SKM-1 (cell line): ENCODE results near the gene TAS1R2.
"Not testable (repeated sequence)": the region's sequence is repeated elsewhere in the genome, so short reads cannot be mapped to it uniquely, and the experiment has no call there.

Experiments used
- DNase-seq: peaks from one replicate; lab custom pipeline; 2025; ENCODE audit not compliant: unreplicated experiment; lab: John Stamatoyannopoulos, UW

The TAS1R2 gene

DNA sequence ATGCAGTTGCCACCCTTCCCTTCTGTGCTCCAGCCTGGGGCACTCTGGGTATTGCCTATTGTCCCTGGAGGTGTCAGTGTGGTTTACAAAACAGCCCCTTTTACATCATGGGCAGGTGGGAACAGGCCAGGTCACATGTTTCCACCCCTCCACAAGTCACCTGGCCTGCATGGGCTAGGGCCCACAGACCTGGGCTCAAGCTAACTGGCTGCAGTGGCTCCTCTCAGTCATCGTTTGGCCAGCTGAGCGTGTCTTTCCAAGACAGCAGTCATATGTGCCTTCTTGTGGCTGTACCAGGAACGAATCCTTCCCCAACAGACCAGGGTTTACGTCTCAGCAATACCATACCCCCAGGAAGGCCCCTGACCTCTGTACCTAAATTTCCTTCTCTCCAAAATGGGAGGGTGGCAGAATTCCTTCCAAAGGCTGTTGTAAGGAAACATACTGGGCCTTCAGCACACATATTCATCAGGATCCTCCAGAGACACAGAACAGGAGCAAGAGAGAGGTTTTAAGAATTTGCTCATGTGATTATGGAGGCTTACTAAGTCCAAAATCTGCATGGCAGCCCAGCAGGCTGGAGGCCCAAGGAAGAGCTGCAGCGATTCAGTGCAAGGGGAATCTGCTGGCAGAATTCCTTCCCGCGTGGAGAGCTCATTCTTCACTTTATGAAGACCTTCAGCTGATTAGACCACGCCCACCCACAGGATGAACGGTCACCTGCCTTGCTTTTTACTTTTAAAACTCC lies 10.6 kb upstream of the TAS1R2 start:
- no peak for DNase-seq

- DNase-seq, result no peak
These were observed 9.5 kb upstream of the TAS1R2 start for GRCh38 chr1:18868801-18869424.

DNA sequence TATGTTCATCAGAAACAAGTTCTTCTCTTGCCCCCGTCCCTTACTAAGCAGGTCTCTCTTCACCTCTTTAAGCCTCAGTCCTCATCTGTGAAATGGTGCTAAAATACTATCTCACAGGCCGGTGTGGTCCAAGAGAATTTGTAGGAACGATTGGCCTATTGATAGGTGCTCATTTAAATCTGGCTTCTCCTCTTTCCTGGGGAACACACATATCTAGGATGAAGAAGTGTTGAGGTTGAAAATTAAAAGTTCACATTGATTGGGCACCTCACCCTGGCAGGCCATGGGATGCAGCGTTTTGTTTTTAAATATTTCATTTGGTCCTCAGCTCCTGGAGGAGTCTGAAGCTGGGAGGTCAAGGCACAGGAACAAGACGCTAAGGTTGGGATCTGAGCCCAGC lies 8.9 kb upstream of the TAS1R2 start:
- no peak for DNase-seq

- DNase-seq, result no peak
These were observed 7.4 kb upstream of the TAS1R2 start for GRCh38 chr1:18866846-18867245.

- no peak for DNase-seq
These were observed 6.9 kb upstream of the TAS1R2 start for GRCh38 chr1:18866314-18866713.

DNA sequence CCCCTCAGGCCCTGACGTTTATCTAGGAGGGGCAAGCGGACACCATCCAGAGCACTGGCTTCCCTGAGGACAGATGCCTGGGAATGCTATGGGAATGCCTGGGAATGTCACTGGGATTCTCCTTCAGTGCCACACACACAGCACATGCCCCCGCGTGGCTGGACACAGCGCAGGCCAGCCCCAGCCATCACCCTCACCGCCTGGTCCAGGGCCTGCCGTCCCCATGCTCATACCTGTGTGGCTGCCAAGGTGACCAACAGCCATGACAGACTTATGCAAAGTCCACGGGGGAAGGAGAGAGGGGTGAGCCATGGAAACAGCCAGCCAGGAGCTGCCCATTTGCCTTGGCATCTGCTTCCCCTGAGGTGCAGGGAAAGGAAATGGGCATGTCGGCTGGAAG lies 5.7 kb upstream of the TAS1R2 start:
- DNase-seq, result no peak

DNA sequence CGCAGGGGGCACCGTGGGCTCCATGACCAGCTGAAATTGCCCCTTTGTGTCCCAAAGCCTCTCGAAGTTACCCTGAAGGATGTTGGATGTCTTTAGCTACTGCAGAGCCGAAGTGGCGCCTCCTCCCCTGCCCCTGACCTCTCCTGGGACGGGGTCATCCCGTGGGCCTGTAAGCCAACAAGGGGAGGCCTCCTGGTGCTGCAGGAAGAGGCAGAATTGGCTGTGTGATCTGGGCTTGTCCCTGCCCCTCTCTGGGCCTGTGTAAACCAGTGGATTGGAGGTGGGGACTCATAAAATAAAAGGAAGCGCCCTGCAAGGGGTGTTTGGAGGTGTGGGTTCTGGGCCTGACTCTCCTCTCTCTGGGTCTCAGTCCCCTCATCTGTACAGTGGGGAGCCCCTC lies 2.1 kb upstream of the TAS1R2 start:
- no peak for DNase-seq

GRCh38 chr1:18861082-18861481 lies 1.6 kb upstream of the TAS1R2 start:
- DNase-seq, result no peak

- no peak for DNase-seq
These were observed 1.3 kb downstream of the TAS1R2 start for GRCh38 chr1:18858070-18858688.

- no peak for DNase-seq
These were observed 3.0 kb downstream of the TAS1R2 start for GRCh38 chr1:18856435-18856834.

DNA sequence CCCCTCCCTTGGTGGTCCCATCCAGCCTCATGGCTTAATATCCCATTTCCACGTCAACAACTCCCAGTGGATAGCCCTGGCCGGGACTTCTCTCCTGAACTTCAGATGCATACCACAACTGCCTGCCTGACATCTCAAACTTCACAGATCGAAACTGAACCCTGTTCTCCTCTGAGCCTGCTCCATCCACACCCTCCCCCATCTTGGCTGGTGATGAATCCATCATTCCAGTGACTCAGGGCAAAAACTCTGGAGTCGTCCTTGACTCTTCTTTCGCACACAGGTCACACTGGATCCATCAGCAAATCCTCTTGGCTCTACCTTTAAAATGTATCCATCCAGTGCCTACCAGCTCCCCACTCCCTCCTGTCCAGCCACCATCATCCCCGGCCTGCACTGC lies 3.9 kb downstream of the TAS1R2 start:
- no peak for DNase-seq

DNA sequence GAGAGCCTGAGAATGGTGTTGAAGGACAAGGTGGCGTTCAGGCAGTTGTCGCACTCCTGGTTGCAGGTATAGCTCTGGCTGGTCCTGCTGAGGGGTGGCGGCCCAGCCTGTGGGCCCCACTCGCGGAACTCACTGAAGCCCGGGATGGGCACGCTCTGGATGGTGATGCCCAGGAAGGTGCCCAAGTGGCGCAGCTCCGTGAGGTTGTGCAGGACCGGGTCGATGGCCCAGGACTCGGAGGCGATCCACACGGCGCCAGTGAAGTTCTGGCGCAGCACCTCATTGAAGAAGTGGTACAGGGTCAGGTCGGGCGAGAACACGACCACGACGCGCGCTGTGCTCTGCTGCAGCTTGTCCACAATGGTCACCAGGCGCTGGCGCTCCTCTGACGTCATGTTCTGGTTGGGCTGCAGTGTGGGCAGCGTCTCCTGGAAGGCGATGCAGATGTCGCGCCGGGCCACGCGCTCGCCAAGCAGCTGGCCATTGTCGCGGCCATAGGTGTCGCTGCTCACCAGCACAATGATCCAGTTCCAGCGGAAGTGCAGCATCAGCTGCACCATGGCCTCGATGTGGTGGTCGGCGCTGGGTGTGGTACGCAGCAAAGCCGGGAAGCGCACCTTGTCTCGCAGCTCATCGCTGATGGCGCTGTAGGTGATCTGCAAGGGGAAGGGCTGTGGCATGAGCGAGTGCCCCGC lies 5.0 kb downstream of the TAS1R2 start:
- DNase-seq, result no peak

DNA sequence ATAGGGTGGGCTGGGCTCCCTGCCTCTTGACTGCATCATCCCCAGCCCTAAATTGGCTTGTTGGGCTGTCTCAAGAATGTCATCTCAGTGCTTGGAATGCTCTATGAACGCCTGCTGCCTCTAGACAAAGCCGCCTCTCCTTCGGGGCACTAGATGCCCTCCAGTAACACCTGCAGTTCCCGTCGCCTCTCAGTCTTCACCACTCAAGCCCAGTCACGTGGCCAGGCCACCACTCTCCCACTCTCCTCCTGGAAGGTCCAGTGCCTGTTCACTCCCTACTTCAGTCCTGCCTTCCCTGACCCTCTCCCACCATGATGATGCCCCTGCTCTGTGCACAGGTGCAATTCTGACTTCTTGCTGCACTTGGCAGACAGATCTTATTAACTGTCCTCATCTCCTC lies 7.0 kb downstream of the TAS1R2 start:
- no peak for DNase-seq

- DNase-seq, result no peak
These were observed 10.2 kb downstream of the TAS1R2 start for GRCh38 chr1:18849261-18849711.

DNA sequence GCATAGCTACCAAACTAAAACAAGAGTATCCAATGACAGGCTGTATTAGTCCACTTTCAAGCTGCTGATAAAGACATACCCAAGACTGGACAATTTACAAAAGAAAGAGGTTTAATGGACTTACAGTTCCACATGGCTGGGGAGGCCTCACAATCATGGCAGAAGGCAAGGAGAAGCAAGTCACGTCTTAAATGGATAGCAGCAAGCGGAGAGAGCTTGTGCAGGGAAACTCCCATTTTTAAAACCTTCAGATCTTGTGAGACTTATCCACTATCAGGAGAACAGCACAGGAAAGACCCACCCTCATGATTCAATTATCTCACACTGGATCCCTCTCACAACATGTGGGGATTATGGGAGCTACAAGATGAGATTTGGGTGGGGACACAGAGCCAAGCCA lies 11.7 kb downstream of the TAS1R2 start:
- not testable (repeated sequence) for DNase-seq

GRCh38 chr1:18840145-18840544 lies 19.3 kb downstream of the TAS1R2 start:
- no peak for DNase-seq

DNA sequence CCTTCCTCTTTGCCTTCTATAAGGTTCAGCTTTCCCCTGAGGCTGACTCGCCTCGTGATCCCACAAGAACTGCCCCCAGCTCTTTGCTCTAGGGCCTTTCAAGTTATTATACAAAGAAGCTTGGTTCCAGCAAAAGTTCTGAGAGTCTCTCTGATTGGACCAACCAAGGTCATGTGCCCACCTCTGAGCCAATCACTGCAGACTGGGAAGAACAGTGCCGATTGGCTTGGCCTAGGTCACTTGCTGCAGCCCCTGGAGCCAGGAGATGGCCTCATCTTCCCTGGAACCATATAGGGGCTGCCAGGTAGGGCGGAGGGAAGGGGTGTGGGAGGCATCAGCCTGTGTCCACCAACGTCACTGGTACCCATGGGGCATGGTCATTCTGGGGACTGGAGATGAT lies 22.8 kb downstream of the TAS1R2 start:
- no peak for DNase-seq

DNA sequence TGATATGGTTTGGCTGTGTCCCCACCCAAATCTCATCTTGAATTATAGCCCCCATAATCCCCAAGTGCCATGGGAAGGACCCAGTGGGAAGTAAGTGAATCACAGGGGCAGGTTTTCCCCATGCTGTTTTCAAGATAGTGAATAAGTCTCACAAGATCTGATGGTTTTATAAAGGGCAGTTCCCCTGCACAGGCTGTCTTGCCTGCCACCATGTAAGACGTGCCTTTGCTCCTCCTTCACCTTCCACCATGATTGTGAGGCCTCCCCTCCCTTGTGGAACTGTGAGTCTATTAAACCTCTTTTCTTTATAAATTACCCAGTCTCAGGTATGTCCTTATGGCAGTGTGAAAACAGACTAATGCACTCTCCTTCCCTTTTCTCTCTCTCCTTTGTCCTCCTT lies 27.1 kb downstream of the TAS1R2 start:
- DNase-seq, result not testable (repeated sequence)

GRCh38 chr1:18831656-18832055 lies 27.8 kb downstream of the TAS1R2 start:
- no peak for DNase-seq

DNA sequence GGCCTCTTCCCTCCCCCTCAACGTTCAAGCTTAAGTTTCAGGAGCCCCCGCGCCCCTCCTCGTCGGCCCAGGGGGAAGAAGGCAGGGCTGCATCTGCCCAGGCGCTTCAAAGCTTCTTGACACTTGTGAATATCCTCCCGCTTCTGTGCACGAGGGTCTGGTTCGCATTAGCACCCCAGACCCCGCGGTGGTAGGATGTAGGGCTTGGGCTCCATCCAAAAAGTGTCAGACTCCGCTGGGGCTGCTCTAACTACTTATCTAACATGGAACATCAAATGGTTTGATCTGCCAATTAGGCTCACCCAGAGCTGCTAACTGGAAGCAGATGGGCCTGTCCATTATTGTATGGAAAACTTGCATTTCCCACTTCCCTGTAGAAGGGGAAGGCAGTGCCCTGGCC lies 28.9 kb downstream of the TAS1R2 start:
- no peak for DNase-seq

DNA sequence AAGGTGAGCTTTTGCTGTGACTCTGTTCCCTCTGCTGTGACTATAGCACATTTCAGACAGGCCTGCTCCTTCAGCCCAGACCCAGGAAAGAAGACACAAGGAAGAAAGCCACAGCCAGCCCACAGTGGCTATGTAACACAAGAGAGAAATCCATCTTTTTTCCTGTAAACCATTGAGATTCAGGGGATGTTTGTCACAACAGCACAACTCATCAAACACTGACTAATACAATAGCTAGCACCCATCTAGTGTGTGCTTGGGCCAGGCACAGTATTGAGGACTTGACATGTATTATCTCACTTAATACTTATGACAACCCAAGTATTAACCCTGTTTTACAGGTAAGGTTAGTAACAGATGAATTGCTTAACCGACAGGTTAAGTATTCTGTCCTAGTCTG lies 29.8 kb downstream of the TAS1R2 start:
- no peak for DNase-seq

DNA sequence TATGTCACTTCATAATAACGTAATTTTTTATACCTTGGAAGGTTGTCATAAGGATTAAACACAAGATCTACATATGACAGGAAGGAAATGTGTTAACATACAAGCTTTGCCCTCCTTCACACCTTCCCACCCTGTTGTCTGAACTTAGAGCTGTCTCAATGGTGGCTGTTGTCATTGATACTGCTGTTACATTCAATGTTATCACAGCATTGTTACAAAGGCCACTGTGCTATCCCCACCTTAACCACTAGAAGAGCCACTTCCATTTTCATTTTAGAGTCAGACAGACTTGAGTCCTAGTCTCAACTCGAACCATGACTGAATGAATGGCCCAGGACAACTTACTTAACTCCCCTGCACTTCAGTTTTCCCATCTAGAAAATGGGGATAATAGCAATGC lies 31.2 kb downstream of the TAS1R2 start:
- DNase-seq, result no peak
